GM12878 (cell line): ENCODE data around the gene GALNTL6. TPM values are rescaled to one million over a fixed set of nuclear protein-coding genes. Genes with fewer than 3 reads are reported as not detected.

Experiments used
- ATAC-seq: fragments of 200-7000 bp; cut with Tn5 transposase; 3 replicates; pipeline ENCODE4 v1.9.1; 2020; ENCODE audit warnings: mild to moderate bottlenecking, moderate library complexity
- BruUV-seq: library from RNA; stranded (reverse); fragments of 400-500 nt; replicated peaks from 2 replicates; lab custom pipeline; 2021; lab: Mats Ljungman, UMichigan
- CTCF ChIA-PET: fragments of 300-600 bp; sonication (Branson Sonifier 250); formaldehyde crosslinking; extraction: SDS; loops from one replicate; lab custom pipeline; 2021; ENCODE audit warnings: inconsistent platforms; lab: Yijun Ruan, JAX
- POLR2A ChIA-PET: fragments of 350-600 bp; formaldehyde crosslinking; extraction: SDS; loops from one replicate; lab custom pipeline; 2021; ENCODE audit warnings: inconsistent platforms; lab: Charles Lee
- RAD21 ChIA-PET: fragments of 300-600 bp; sonication (Branson Sonifier 250); formaldehyde crosslinking; loops from one replicate; lab custom pipeline; 2023; ENCODE audit warnings: antibody characterized with exemption; ENCODE audit not compliant: unreplicated experiment; lab: Charles Lee
- SMC1A ChIA-PET: fragments of 300-600 bp; sonication (Branson Sonifier 250); formaldehyde crosslinking; loops from one replicate; lab custom pipeline; 2023; ENCODE audit not compliant: unreplicated experiment, uncharacterized antibody; lab: Charles Lee
- DNase-seq: peaks from one replicate; pipeline ENCODE4 v3.0.0-alpha.2; 2011; ENCODE audit warnings: low read depth, low spot score
- FAIRE-seq: peaks from 3 replicates; lab custom pipeline; 2011; peaks lifted over from hg19 to GRCh38; lab: Jason Lieb, UNC
- H2AFZ ChIP-seq: 2 replicates; pipeline ENCODE4 v1.6.0; 2011; ENCODE audit warnings: low read depth, low read length, control low read depth; ENCODE audit not compliant: control insufficient read depth
- H3K27ac ChIP-seq: 2 replicates; pipeline ENCODE4 v1.5.1; 2011; ENCODE audit warnings: control low read depth; ENCODE audit not compliant: control insufficient read depth, insufficient read depth
- H3K27me3 ChIP-seq, 2 experiments: replicated peaks in 1 of 2; 2 replicates each; pipeline versions ENCODE4 v1.6.0 to v1.6.1; 2011; ENCODE audit warnings: low read length in 1 of 2; ENCODE audit not compliant: control insufficient read depth in 2 of 2, insufficient read depth in 2 of 2
- H3K36me3 ChIP-seq, 2 experiments: 2 replicates each; pipeline ENCODE4 v1.5.1; 2011; ENCODE audit warnings: low read length in 1 of 2; ENCODE audit not compliant: control insufficient read depth in 2 of 2, insufficient read depth in 2 of 2
- H3K4me1 ChIP-seq: 2 replicates; pipeline ENCODE4 v1.6.1; 2011; ENCODE audit warnings: mild to moderate bottlenecking, low read length, moderate library complexity, mixed read lengths; ENCODE audit not compliant: control insufficient read depth, insufficient read depth
- H3K4me2 ChIP-seq: 2 replicates; pipeline ENCODE4 v1.6.0; 2011; ENCODE audit warnings: control low read depth; ENCODE audit not compliant: control insufficient read depth, insufficient read depth
- H3K4me3 ChIP-seq: fragments of 200-600 bp; sonication (generic); 2 replicates; pipeline ENCODE4 v1.5.1; 2016
- H3K79me2 ChIP-seq: 2 replicates; pipeline ENCODE4 v1.6.0; 2011; ENCODE audit warnings: low read length; ENCODE audit not compliant: control insufficient read depth, insufficient read depth
- H3K9ac ChIP-seq: 2 replicates; pipeline ENCODE4 v1.8.0; 2011; ENCODE audit warnings: low read length, control low read depth, mixed read lengths; ENCODE audit not compliant: control insufficient read depth, insufficient read depth
- H3K9me3 ChIP-seq: replicated peaks from 3 replicates; pipeline ENCODE4 v1.5.1; 2011; ENCODE audit warnings: mild to moderate bottlenecking, low read length; ENCODE audit not compliant: control insufficient read depth, insufficient read depth
- H4K20me1 ChIP-seq: 2 replicates; pipeline ENCODE4 v1.6.0; 2011; ENCODE audit not compliant: control insufficient read depth, insufficient read depth
- IRF4 ChIP-seq: IDR thresholded peaks from 2 replicates; pipeline ENCODE4 v1.6.1; 2011; ENCODE audit warnings: low read depth, low read length
- IRF5 ChIP-seq: fragments of 450-650 bp; IDR thresholded peaks from 2 replicates; pipeline ENCODE4 v1.6.1; 2017; ENCODE audit warnings: borderline replicate concordance
- SKIL ChIP-seq: fragments of 450-650 bp; IDR thresholded peaks from 2 replicates; pipeline ENCODE4 v1.6.1; 2017; ENCODE audit warnings: mild to moderate bottlenecking, low read depth, inconsistent platforms; ENCODE audit not compliant: poor library complexity, severe bottlenecking
- SMARCA5 ChIP-seq: fragments of 450-650 bp; IDR thresholded peaks from 2 replicates; pipeline ENCODE4 v1.6.1; 2017; ENCODE audit warnings: mild to moderate bottlenecking
- SUPT20H ChIP-seq: IDR thresholded peaks from 2 replicates; pipeline ENCODE4 v1.6.1; 2011; ENCODE audit warnings: low read depth, mild to moderate bottlenecking, low read length, moderate library complexity, borderline replicate concordance; ENCODE audit not compliant: control insufficient read depth
- USF1 ChIP-seq: IDR thresholded peaks from 2 replicates; pipeline ENCODE4 v1.6.1; 2011; ENCODE audit warnings: borderline replicate concordance, low read depth, mild to moderate bottlenecking, moderate library complexity, mixed read lengths, low read length; ENCODE audit not compliant: insufficient read depth; ENCODE audit errors: extremely low read length
- ZSCAN29 ChIP-seq: fragments of 450-650 bp; IDR thresholded peaks from 2 replicates; pipeline ENCODE4 v1.6.1; 2017; ENCODE audit warnings: mild to moderate bottlenecking, moderate library complexity
- WGBS: methylation state at CpG from one replicate; pipeline ENCODE4 v1.1.6; 2016; ENCODE audit warnings: low lambda C conversion rate; ENCODE audit not compliant: insufficient replicate concordance, insufficient coverage; ENCODE audit errors: missing lambda C conversion rate; 5-methylcytosine and 5-hydroxymethylcytosine counted together
- in situ Hi-C: fragments of 300-500 bp; cut with MboI; formaldehyde crosslinking; loops from 9 replicates; pipeline ENCODE4 v1.14.3; 2018; ENCODE audit warnings: mixed read lengths
- intact Hi-C: fragments of 100-400 bp; cut with micrococcal nuclease; formaldehyde crosslinking; loops from one replicate; pipeline ENCODE4 v1.14.2; 2022; ENCODE audit not compliant: unreplicated experiment
- polyA plus RNA-seq, 11 experiments: library from polyadenylated mRNA; depleted of rRNA in 4 of 11; unstranded in 6 of 11; stranded (reverse) in 5 of 11; fragments of >200 nt; fragmentation: Nextera tagmentation in 4 of 11; fragmentation: Illumina TruSeq in 1 of 11; extraction: Ambion mirVana in 4 of 11; extraction: Trizol in 1 of 11; gene quantifications; 1 replicate in 1 of 11; 2 replicates in 10 of 11; pipeline versions ENCODE4 v1.2.1 to v1.2.3, GENCODE V29; 2011 to 2016; ENCODE audit warnings: inconsistent platforms in 2 of 11, missing spikeins in 2 of 11, low read depth in 1 of 11
- total RNA-seq, 4 experiments: library from RNA; depleted of rRNA in 3 of 4; stranded (reverse); fragments of >200 nt in 3 of 4; fragmentation: Illumina TruSeq in 1 of 4; extraction: Trizol in 1 of 4; gene quantifications; 2 replicates each; pipeline versions ENCODE4 v1.2.1 to v1.2.3, GENCODE V29; 2013 to 2021

The GALNTL6 gene
- total and polyA plus RNA-seq, 10 of the 15 experiments (the other 5 are each of a cell fraction or from before 2014, with no cell fraction given) = 0.01 to 0.29 TPM; not detected in 8

GRCh38 chr4:172390331-172390730, 577.1 kb downstream of the GALNTL6 start:
- Histone ChIP-seq H4K20me1 (no peaks in the 10 kb centered on the region), H3K4me3 (no peak overlapping the region), H3K4me2 (no peak overlapping the region), H2AFZ (no peak overlapping the region), H3K27me3 (no peaks in the 10 kb centered on the region), H3K27ac (no peak overlapping the region), H3K9me3 (no peaks in the 10 kb centered on the region), H3K79me2 (no peaks in the 10 kb centered on the region), H3K9ac (no peak overlapping the region), H3K4me1 (no peaks in the 10 kb centered on the region), H3K36me3 (no peaks in the 10 kb centered on the region)
- no peak for FAIRE-seq
- 32% methylated on average over 1 of the region's 1 CpG for WGBS
- in situ Hi-C loops = no loop called here
- SMC1A ChIA-PET = interaction anchor here (0.7 kb wide), 1 partner anchor 110 kb away, joined by 3 read pairs; no protein-coding TSS in a partner anchor
- ATAC-seq = no peak
- no TSS peak for BruUV-seq
- intact Hi-C loops = no loop called here
- no peak for DNase-seq
- CTCF ChIA-PET = no interaction called here
- TF ChIP-seq IRF5 = no peak
- no peak for TF ChIP-seq USF1
- no peak for TF ChIP-seq SMARCA5
- TF ChIP-seq SKIL = no peak
- no peak for TF ChIP-seq IRF4
- TF ChIP-seq ZSCAN29 = no peak
- TF ChIP-seq SUPT20H = no peak
- TF ChIP-seq, all 136 proteins: peak for 0
- RAD21 ChIA-PET = no interaction called here
- POLR2A ChIA-PET = no interaction called here
